ENCODE results near the gene MAGI2. TPM values are rescaled to one million over a fixed set of nuclear protein-coding genes. Genes with fewer than 3 reads are reported as not detected.

MAGI2 gene
- total RNA-seq, 4 donors from 2014 or later: 0.90 to 2.4 (median 0.99) TPM

GRCh38 chr7:78215199-78215598 is 1238.3 kb downstream of the MAGI2 start:
- Histone ChIP-seq H3K27me3 (no peaks in the 10 kb centered on the region), H3K4me3 (no peak overlapping the region), H3K27ac (no peak overlapping the region), H3K4me1 (no peaks in the 10 kb centered on the region), H3K36me3 (no peaks in the 10 kb centered on the region), H3K9me3 (no peaks in the 10 kb centered on the region)
- DNase-seq (no peak), ATAC-seq (no peak)
- intact Hi-C loops (cut with DNase I; ENCODE audit: low total_unique reads) (no loop called here), in situ Hi-C loops (cut with MboI; ENCODE audit: low sequenced_read_pairs in 4 of 4) (no loop called here)
- TF ChIP-seq CTCF (IDR thresholded peaks at IDR 0.05 in 4 of 5, conservative IDR thresholded peaks at IDR 0.05 in 1 of 5) (no peak), POLR2A (IDR thresholded peaks at IDR 0.05) (no peak)

- H3K36me3 ChIP-seq: no peaks in the 10 kb centered on the region
- DNase-seq: no peak
- in situ Hi-C loops (cut with MboI; ENCODE audit: low sequenced_read_pairs in 4 of 4) (no loop called here), intact Hi-C loops (cut with DNase I; ENCODE audit: low total_unique reads) (no loop called here)
- no peaks in the 10 kb centered on the region for H3K9me3 ChIP-seq
- H3K4me1 ChIP-seq: no peaks in the 10 kb centered on the region
- ATAC-seq: no peak
- H3K27ac ChIP-seq: no peak overlapping the region
- H3K4me3 ChIP-seq: no peak overlapping the region
- H3K27me3 ChIP-seq: no peaks in the 10 kb centered on the region
- TF ChIP-seq POLR2A (IDR thresholded peaks at IDR 0.05) (no peak), CTCF (IDR thresholded peaks at IDR 0.05 in 4 of 5, conservative IDR thresholded peaks at IDR 0.05 in 1 of 5) (no peak)
These were observed 1240.1 kb downstream of the MAGI2 start for GRCh38 chr7:78213402-78213801.

DNA sequence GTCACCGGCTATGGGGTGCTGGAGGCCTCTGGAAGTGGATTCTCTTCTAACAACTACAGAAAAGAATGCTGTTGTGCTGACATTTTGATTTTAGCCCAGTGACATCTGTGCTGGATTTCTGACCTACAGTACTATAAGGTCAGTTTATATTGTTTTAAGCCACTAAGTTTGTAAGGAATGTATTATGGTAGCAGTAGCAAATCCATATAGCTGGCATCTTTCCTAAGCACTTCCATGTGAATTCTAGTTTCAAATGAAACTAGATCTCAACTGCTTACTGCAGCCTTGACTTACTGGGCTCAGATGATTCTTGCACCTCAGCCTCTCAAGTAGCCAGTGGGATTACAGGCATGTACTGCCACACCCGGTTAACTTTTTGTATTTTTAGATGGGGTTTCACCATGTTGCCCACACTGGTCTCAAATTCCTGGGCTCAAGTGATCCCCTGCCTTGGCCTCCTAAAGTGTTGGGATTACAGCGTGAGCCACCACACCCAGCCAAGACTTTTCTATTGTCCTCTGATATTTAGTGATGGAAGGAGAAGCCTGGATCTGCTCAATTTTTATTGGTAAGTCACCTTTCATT is 1240.9 kb downstream of the MAGI2 start:
- DNase-seq (no peak), ATAC-seq (no peak)
- H3K4me3 ChIP-seq: no peak overlapping the region
- no peaks in the 10 kb centered on the region for H3K36me3 ChIP-seq
- no peaks in the 10 kb centered on the region for H3K4me1 ChIP-seq
- in situ Hi-C loops (cut with MboI; ENCODE audit: low sequenced_read_pairs in 4 of 4): no loop called here
- intact Hi-C loops (cut with DNase I; ENCODE audit: low total_unique reads): no loop called here
- no peaks in the 10 kb centered on the region for H3K9me3 ChIP-seq
- no peak for TF ChIP-seq CTCF (IDR thresholded peaks at IDR 0.05 in 4 of 5, conservative IDR thresholded peaks at IDR 0.05 in 1 of 5)
- TF ChIP-seq POLR2A (IDR thresholded peaks at IDR 0.05): no peak
- no peak overlapping the region for H3K27ac ChIP-seq
- no peaks in the 10 kb centered on the region for H3K27me3 ChIP-seq

DNA sequence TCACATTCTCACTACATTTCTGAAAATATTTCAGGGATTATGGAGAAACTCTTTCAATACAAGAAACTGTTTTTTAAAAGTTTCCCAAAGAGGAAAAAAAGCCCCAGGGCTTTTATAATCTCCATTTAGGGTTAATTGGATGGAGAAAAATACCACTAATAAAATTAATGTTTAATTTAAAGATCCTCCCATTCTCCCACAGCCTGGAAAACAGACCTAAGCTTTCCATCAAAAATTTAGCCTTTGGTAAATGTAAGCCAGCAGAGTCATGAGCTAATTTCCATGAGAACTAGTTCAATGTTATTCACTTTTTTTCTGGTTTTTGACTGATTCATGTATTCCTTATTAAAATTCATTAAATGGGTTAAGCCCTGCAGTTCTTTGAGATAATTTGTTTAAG is 1246.2 kb downstream of the MAGI2 start:
- H3K36me3 ChIP-seq: no peaks in the 10 kb centered on the region
- intact Hi-C loops (cut with DNase I; ENCODE audit: low total_unique reads): no loop called here
- ATAC-seq (no peak), DNase-seq (no peak)
- in situ Hi-C loops (cut with MboI; ENCODE audit: low sequenced_read_pairs in 4 of 4): no loop called here
- no peaks in the 10 kb centered on the region for H3K9me3 ChIP-seq
- no peak overlapping the region for H3K4me3 ChIP-seq
- H3K27me3 ChIP-seq: no peaks in the 10 kb centered on the region
- no peak overlapping the region for H3K27ac ChIP-seq
- TF ChIP-seq CTCF (IDR thresholded peaks at IDR 0.05 in 4 of 5, conservative IDR thresholded peaks at IDR 0.05 in 1 of 5) (no peak), POLR2A (IDR thresholded peaks at IDR 0.05) (no peak)
- H3K4me1 ChIP-seq: no peaks in the 10 kb centered on the region

- Histone ChIP-seq H3K36me3 (no peaks in the 10 kb centered on the region), H3K27ac (no peak overlapping the region), H3K9me3 (no peaks in the 10 kb centered on the region), H3K27me3 (no peaks in the 10 kb centered on the region), H3K4me1 (no peaks in the 10 kb centered on the region), H3K4me3 (no peak overlapping the region)
- in situ Hi-C loops (cut with MboI; ENCODE audit: low sequenced_read_pairs in 4 of 4): no loop called here
- DNase-seq: no peak
- TF ChIP-seq CTCF (IDR thresholded peaks at IDR 0.05 in 4 of 5, conservative IDR thresholded peaks at IDR 0.05 in 1 of 5): no peak
- TF ChIP-seq POLR2A (IDR thresholded peaks at IDR 0.05): no peak
- ATAC-seq: no peak
- intact Hi-C loops (cut with DNase I; ENCODE audit: low total_unique reads): no loop called here
These were observed 1246.7 kb downstream of the MAGI2 start for GRCh38 chr7:78206769-78207168.
